AG20443 (cell line): Measurements from ENCODE around the gene GSG1.

Experiments used
- DNase-seq: peaks from one replicate; pipeline ENCODE4 v3.0.0; 2012; ENCODE audit warnings: low spot score, mixed read lengths

Gene GSG1

DNA sequence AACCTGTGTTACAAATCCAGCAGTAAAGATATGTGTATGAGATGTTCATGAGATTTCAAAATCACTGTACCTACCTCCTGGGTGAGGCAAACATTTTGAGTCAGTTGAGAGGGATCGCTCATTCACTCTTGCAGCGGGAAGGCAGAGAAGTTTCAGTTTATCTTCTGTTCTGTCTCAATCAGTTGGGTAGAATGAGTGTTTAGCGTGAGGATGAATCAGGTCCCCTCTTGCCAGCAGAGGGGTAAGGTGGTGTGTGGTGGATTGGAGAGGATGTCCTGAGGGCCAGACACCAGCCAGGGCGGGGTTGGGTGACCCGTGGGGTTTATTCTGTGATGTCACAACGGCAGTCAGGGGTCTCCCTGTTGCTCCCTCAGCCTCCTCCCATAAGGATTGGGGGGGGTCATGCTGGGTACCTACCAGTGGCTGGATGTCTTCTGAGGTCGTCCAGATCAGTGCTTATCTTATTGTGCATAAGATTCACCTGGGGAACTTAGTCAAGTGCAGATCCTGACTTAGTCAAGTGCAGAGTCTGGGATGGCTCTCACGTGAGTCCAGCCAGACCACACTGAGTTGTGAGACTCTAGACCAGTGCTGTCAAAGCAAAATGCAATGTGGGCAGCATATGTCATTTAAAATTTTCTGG is at the start of gene GSG1:
GSG1 (minus strand) TSS at position 277 of the 643 bp plus-strand sequence; CDS start at position 122, 155 bp downstream.
- DNase-seq = peak; percentile 44

- DNase-seq = no peak
Measured at GRCh38 chr12:13153180-13153579, 49.7 kb upstream of the GSG1 start.

GRCh38 chr12:13152756-13153155 is 49.3 kb upstream of the GSG1 start:
- no peak for DNase-seq

DNA sequence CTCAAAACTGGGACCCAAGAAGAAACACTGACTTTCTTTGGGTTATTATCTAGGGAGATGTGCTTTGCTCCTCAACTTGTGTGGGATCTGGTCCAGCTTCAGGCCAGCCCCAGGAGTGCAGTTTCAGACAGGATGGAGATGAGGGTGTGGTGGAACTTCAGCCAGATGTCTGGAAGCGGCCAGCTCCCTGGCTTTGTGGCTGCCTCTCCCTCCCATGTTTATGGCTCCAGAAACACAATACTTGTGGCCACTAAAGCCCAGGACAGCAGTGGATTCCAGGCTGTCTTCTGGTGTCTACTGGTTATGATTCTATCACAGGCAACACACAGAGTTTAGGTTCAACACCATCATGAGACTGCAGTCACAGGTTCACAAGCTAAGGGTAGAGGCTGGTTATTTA is 48.8 kb upstream of the GSG1 start:
- DNase-seq = peak; percentile 80

DNA sequence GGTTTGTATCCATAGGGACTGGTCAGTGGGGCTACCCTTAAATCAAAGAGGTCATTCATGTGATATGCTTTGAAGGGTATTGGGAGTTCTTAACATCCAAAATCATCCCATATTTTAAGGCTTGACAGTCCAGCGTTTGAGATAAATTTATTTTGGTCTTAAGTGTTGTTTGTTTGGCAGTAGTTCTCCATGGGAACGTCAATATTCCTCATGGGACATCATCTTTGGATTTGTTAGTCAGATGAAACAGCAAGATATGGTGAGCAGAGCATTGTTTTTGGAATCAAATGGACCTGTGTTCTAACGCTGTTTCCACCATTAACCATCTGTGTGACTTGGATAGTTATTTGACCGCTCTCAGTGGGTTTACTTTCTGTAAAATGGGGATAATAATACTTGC is 45.9 kb upstream of the GSG1 start:
- DNase-seq = no peak

GRCh38 chr12:13148485-13148847 is 45.0 kb upstream of the GSG1 start:
- DNase-seq = no peak

DNA sequence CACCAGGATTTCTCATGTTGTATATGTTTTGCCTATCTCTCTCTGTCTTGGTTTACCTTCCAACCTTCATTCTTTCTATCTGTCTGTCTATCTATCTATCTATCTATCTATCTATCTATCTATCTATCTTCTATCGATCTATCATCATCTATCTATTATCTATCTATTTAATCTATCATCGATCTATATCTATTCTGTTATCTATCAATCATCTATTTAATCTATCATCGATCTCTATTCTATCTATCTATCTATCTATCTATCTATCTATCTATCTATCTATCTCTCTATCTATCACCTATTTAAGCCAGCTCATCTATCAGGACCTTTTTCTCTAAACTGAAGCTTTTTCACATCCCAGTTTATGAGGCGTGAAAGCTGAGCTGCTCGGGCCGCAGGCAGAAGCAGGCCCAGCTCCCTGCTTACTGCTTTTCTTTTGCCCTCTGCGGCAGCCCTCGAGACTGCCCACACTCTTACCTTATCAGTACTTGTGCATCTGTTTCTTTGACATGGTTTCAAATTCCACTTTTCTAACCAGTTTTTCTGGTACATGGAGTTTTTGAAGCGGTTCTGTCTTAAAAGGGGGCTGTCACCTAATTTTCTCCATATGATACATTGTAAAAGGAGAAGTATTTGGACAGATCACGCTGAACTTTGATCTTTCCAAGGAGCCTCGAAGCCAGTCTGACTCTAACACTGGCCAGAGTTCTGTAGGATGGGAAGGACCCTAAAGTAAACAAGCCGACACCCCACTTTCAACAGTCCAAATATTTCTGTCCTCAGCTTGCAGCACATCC is 44.4 kb upstream of the GSG1 start:
- no peak for DNase-seq

DNA sequence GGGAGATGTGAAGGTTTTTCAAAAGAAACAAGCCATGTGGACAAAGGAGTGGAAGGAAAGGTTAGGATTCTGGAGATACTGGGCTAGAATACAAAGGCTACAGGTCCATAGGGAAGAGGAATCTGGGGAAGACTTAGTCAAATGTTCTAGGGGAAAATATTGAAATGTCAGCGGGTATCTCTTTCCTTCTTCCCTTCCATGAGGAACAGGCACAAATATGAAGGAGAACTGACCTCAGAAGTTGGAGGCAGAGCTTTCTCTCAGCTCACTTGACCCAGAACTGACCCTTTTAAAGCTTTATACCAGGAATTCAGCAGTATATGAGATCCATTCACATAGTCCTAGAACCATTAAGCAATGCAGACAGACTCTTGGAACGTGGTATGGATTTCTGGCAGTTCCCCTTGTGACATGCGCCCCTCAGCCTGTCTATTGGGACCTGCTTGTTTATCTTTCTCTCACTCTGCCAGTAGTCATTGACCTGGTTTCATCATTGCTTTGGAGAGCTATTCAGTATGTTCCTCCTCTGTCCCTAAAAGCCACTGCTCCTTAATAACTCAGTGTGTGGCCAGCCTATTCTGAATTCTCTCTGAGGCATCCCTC is 43.0 kb upstream of the GSG1 start:
- DNase-seq = no peak

DNA sequence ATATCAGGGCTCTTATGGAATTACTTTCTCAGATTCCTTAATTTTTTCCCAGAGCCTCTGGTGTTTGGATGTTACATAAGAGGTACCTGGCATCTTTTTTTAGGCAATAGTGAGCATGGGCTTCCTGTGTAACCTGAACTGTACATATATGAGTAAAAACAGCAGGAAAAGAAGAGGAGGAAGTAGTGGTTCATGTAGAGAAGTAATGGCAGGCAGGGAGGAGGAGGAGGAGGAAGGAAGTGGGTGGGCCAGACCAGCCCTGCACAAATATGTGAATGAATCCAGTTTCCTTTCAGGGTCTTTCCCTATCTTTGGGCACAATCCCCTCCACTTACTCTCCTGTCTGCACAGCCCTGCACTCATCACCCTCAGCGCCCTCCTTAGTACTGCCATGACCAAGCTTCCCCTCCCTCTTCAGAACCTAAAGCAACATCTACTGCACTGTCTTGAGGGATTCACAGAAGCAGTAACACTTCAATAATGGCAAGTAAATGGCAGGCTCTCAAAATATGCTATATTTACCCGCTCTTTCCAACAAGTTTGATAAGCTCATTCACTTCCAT is 40.9 kb upstream of the GSG1 start:
- no peak for DNase-seq

- no peak for DNase-seq
Measured at GRCh38 chr12:13142747-13143146, 39.3 kb upstream of the GSG1 start.

GRCh38 chr12:13141686-13142085 is 38.2 kb upstream of the GSG1 start:
- DNase-seq = no peak

DNA sequence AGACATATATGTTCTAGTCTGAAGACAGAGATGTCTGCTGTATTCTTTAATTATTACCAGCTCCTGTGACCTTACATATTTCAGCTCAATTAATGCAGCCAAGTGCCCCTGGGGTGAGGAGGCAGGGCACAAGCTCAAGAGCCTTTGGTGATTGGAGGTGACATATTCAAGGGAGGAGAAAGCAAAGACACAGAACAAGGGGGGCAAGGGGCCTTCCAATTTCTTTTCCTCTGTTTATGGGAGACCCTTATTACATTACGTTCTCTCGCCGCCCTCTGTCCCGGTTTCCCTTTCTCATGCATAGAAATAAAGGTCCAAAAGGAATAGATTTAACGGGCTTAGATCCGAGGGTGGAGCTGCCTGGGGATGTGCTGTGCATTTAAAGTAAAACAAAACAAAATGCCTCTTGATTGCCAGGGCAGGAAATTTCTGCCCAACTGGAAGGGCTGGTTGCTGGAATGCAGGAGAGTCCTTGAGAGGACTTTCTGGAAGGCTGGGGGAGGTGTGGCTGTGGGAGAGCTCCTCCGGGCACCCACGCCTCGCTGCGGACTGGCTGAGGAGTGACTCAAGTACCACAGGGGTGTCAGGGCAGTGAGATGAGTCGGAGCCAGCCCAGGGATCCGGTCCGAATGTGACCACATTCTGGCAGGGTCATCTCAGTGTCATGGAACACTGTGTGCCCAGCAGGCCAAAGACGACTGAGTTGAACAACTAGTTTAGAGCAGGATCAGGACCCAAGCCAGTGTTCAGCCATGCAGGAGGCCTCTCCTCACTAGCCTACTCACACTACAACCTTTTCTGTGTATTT is 32.1 kb upstream of the GSG1 start:
- DNase-seq = peak; percentile 94

GRCh38 chr12:13133886-13134285 is 30.4 kb upstream of the GSG1 start:
- no peak for DNase-seq

- DNase-seq = no peak
Measured at GRCh38 chr12:13130981-13131380, 27.5 kb upstream of the GSG1 start.

DNA sequence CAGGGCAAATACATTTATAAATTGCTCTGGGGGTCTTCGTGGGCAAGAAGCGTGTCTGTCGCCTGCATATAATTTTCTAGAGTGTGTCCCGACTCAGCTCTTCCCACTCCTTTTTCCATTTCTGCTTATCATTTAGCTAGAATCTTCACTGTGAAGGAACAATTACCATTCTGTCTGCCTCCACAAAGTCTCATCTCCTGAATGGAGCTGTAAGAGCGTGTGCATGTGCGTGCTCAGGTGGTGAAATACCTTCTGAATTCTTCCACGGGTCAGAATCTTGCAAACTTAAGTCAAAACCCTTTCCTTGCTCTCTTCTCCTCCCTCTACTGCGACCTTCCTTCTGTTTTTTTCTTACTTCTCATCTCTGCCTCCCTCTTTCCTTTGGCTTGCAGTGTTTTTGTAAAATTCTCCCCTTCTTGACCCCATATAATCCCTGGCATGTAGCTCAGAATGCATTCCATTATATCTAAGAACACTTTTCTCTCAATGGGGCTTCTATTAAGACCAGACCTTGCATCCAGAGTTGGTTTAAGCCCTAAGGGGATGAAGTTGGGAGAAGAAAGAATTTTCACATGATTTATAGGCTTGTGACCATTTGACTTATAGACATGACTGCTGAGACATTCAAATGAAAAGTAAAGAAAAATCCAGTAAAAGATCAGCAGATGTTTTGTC is 25.0 kb upstream of the GSG1 start:
- no peak for DNase-seq

DNA sequence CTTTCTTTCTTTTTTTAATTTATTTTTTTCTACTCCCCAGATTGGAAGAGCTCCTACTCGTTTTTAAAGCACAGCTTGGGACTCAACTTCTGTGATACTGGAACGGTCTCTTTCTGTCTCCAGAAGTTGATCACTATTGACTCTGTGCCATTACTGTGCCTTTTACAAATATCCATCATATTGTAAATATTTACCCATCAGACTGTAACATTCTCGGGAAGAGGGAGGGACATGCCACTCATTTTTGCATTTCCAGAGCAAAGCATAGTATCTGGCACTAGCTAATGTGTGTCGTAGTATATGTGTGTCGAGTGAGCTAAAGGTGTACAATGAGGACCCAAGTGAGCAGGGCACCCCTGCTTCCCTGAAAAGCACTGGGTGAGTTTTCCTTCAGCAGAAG is 24.0 kb upstream of the GSG1 start:
- DNase-seq = no peak

GRCh38 chr12:13126494-13126893 is 23.0 kb upstream of the GSG1 start:
- no peak for DNase-seq

- no peak for DNase-seq
Measured at GRCh38 chr12:13125996-13126395, 22.5 kb upstream of the GSG1 start.

DNA sequence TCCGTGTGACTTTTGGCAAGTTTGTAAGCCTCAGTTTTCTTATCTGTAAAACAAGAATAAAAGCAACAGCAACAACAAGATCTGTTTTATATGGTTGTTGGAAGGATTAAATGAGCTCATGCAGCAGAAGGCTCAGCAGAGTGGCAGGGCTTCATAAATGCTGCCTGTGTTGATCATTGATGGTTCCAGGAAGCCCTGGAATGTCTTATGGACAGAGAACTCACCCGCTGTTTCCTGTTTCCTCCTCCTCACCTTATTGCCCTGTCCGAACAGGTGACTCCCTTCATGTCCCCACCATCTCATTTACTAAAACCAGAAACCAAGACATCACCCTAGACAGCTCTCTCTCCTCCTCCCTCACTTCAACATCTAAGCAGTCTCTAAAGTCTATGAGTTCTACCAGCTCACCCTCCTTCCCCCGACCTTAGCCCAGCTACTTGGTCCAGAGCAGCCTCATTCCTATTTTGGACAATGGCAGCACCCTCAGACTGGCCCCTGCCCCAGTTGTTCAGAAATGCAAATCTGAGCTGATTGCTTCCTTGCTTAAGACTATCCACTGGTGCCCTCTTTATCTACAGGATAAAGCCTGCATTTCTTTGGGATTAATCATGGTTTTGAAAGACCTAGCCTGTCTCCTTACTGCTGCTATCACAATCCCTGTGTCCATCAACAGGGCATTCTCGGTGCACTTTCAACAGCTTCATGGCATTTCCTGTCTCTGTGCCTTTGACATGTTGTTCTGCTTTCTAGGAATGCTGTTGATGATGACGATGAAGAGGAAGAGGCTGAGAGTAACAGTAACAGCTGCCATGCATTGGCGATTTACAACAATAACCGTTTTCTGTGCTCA is 21.4 kb upstream of the GSG1 start:
- peak; percentile 20 for DNase-seq

- no peak for DNase-seq
Measured at GRCh38 chr12:13121568-13121967, 18.1 kb upstream of the GSG1 start.

DNA sequence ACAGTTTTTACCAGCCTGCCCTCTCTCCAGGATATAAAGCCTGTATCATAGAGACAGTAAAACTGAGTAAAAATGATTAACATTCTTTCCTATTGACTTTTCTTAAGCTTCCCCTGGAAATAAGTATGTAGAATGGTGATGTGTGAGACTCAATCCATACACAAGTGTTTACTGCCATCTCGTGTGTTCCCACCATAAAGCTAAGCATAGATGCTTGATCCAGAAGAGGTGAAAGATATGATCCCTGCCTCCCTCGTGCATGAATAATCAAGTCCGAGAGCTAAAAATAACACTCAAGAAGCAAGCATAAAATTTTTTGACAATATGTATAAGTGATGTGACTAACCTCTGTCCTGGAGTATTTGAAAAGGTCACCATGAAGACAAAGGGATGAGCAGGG is 16.9 kb upstream of the GSG1 start:
- no peak for DNase-seq
